B cell (primary cell): Measurements from ENCODE around the gene ITGB2.

ENCODE experiments used
- EZH2 ChIP-seq: IDR thresholded peaks from 2 replicates; pipeline ENCODE4 v1.6.1; 2012; ENCODE audit warnings: borderline replicate concordance, low read depth, mild to moderate bottlenecking, moderate library complexity, low read length; ENCODE audit not compliant: insufficient read depth, poor library complexity, severe bottlenecking
- TF ChIP-seq, protein P1 (sequence below): fragments of 200-600 bp; IDR thresholded peaks from one replicate; pipeline ENCODE4 v1.8.0; 2022; ENCODE audit warnings: antibody characterized with exemption, mild to moderate bottlenecking

DNA sequence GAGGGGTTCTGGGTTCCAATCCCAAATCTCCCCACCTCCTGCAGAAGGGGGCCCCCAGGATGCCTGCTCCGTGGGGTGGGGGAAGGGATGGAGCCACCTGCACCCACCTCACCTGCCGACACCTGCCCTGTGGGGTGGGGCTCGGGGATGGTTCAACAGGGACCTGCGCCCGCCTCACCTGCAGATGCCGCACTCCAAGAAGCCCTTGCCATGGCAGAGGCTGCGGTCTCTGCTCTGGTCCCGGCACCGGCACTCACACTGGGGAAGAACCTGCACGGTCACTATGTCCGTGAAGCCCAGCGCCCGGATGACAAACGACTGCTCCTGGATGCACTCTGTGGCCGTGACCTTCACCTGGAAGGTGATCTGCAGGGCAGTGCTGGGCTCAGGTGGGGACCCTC lies 29.1 kb downstream of the ITGB2 start:
- TF ChIP-seq, protein P1, sequence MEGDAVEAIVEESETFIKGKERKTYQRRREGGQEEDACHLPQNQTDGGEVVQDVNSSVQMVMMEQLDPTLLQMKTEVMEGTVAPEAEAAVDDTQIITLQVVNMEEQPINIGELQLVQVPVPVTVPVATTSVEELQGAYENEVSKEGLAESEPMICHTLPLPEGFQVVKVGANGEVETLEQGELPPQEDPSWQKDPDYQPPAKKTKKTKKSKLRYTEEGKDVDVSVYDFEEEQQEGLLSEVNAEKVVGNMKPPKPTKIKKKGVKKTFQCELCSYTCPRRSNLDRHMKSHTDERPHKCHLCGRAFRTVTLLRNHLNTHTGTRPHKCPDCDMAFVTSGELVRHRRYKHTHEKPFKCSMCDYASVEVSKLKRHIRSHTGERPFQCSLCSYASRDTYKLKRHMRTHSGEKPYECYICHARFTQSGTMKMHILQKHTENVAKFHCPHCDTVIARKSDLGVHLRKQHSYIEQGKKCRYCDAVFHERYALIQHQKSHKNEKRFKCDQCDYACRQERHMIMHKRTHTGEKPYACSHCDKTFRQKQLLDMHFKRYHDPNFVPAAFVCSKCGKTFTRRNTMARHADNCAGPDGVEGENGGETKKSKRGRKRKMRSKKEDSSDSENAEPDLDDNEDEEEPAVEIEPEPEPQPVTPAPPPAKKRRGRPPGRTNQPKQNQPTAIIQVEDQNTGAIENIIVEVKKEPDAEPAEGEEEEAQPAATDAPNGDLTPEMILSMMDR = no peak
- TF ChIP-seq EZH2 = no peak
